ENCODE results near the gene PIK3IP1.

The PIK3IP1 gene

GRCh38 chr22:31269892-31270579 is 22.3 kb downstream of the PIK3IP1 start:
- TF ChIP-seq CTCF (conservative IDR thresholded peaks at IDR 0.05), result no peak
- H3K27ac ChIP-seq, result peak overlapping the region; percentile 25; the same call in 1 of the 2 replicates

- TF ChIP-seq CTCF (conservative IDR thresholded peaks at IDR 0.05), result no peak
- no peak overlapping the region for H3K27ac ChIP-seq
Measured at GRCh38 chr22:31268281-31268680, 24.0 kb downstream of the PIK3IP1 start.

- TF ChIP-seq CTCF (conservative IDR thresholded peaks at IDR 0.05), result no peak
- no peak overlapping the region for H3K27ac ChIP-seq
Measured at GRCh38 chr22:31263896-31264640, 28.2 kb downstream of the PIK3IP1 start.

GRCh38 chr22:31262312-31263133 is 29.8 kb downstream of the PIK3IP1 start:
- no peak overlapping the region for H3K27ac ChIP-seq
- TF ChIP-seq CTCF (conservative IDR thresholded peaks at IDR 0.05), result no peak

- no peak for TF ChIP-seq CTCF (conservative IDR thresholded peaks at IDR 0.05)
Measured at GRCh38 chr22:31260474-31260856, 31.8 kb downstream of the PIK3IP1 start.

GRCh38 chr22:31259798-31260473 is 32.4 kb downstream of the PIK3IP1 start:
- no peak overlapping the region; the same call in 1 of the 2 replicates for H3K27ac ChIP-seq

More at GRCh38 chr22:31260474-31260856, 31.8 kb downstream of the PIK3IP1 start:
- no peak overlapping the region; the same call in 1 of the 2 replicates for H3K27ac ChIP-seq

More at GRCh38 chr22:31259798-31260473, 32.4 kb downstream of the PIK3IP1 start:
- TF ChIP-seq CTCF (conservative IDR thresholded peaks at IDR 0.05), result no peak

Measured in VCaP (cell line).